Measurements from ENCODE around the gene UBE2M.

DNA sequence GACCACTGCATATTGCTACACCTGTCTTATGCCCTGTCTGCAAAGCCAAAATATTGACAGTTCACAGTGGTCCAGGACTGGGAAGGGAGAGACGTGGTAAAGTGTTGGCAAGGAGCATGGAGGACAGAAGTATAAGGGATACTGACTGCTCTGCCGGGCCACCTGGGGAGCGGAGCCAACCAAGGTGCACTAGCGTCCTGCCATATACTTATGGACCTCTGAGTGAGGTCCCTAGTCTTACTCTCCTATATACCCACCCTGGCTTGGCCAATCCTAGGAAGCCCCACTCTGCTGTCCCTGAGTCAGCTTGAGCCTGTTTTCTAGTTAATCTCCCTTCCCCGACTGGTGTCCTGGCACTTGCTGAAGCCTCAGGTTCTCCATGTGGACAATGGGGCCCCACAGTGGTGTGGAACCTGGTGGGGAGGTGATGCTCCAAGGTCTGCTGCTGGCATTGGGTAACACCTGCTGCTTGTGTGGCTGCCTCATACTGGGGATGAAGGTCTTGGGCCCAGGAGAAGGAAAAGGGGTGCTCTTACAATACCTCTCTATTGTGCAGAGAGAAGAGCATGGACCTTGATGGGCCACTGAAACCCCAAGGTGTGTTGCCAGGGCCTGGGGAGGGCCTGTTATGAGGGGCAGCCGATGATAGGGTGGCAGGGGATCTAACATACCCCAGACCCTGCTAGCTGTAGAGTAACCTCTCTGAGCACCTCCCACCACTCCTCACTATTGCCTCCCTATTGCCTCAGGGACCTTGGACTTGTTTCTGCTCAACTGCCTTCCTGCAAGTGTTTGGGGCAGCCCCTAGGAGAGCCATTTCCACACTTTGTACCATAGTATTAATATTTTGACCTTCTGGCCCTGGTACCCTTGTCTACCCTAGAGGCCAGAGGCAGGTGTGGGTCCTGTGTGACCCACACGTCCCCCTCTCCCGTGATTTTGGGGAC, 21.3 kb downstream of the UBE2M start:
- TF ChIP-seq POLR2AphosphoS5 (IDR thresholded peaks at IDR 0.05) (no peak), EP300 (IDR thresholded peaks at IDR 0.05) (no peak)

All from suprapubic skin (tissue), 4 donors.